ENCODE data around the gene NSUN2. TPM values are rescaled to one million over a fixed set of nuclear protein-coding genes. Genes with fewer than 3 reads are reported as not detected.

NSUN2 gene
- total and polyA plus RNA-seq, 2 of the 4 experiments (the other 2 are of a cell fraction), result 51.1 to 61.1 TPM

- H3K27ac ChIP-seq (ENCODE audit: insufficient read depth, low read length), result no peak overlapping the region
- H4K20me1 ChIP-seq (ENCODE audit: insufficient read depth, low read length), result peaks cover 3% of the 10 kb centered on the region; the same call in 1 of the 2 replicates
- no peak overlapping the region for H3K4me3 ChIP-seq (ENCODE audit: insufficient read depth, low read depth, low read length)
- H3K4me1 ChIP-seq (ENCODE audit: control insufficient read depth, insufficient read depth, low read length), result no peaks in the 10 kb centered on the region
- dilution Hi-C loops (cut with HindIII; ENCODE audit: low sequenced_read_pairs, unreplicated experiment), result no loop called here
- peaks cover 10% of the 10 kb centered on the region in 2 experiments; a peak in 3 of 4 replicates for H3K79me1 ChIP-seq (ENCODE audit: low read depth in 1 of 2, low read length in 2 of 2)
- DNase-seq, result no peak
- TF ChIP-seq MXI1 (IDR thresholded peaks at IDR 0.05; ENCODE audit: borderline replicate concordance, low read depth, low read length), result no peak
- no peak for TF ChIP-seq BHLHE40 (IDR thresholded peaks at IDR 0.05; ENCODE audit: low read depth, low read length)
- no peak for TF ChIP-seq RFX5 (IDR thresholded peaks at IDR 0.05; ENCODE audit: low read depth, low read length)
- TF ChIP-seq RAD21 (IDR thresholded peaks at IDR 0.05; ENCODE audit: low read length), result no peak
- no peak for TF ChIP-seq FOS (IDR thresholded peaks at IDR 0.05; ENCODE audit: low read depth, low read length)
- no peak for TF ChIP-seq RCOR1 (IDR thresholded peaks at IDR 0.05; ENCODE audit: insufficient replicate concordance, low read length)
- TF ChIP-seq CEBPB (IDR thresholded peaks at IDR 0.05; ENCODE audit: low read depth, low read length), result no peak
- TF ChIP-seq POLR2A (IDR thresholded peaks at IDR 0.05; ENCODE audit: low read depth, low read length), result no peak
- intact Hi-C loops (cut with micrococcal nuclease), result loop anchor here (10.0 kb wide), 1 partner anchor 230 kb away; the partner anchor contains the start of gene MED10
- H3K36me3 ChIP-seq (ENCODE audit: control insufficient read depth, insufficient read depth, low read length), result peaks cover 62% of the 10 kb centered on the region
- no peak overlapping the region for H2AFZ ChIP-seq (replicated peaks; ENCODE audit: low read length, poor library complexity)
- H3K4ac ChIP-seq (ENCODE audit: low read depth, low read length), result no peak overlapping the region
- no peak overlapping the region for H3K23ac ChIP-seq (ENCODE audit: low read depth, low read length)
- no peak overlapping the region for H4K5ac ChIP-seq (ENCODE audit: low read depth, low read length)
- H4K91ac ChIP-seq (ENCODE audit: insufficient read depth, low read depth, low read length), result no peak overlapping the region
- no peak overlapping the region for H2BK120ac ChIP-seq (ENCODE audit: low read depth, low read length)
- in situ Hi-C loops (cut with MboI; ENCODE audit: low sequenced_read_pairs), result no loop called here
- H3K9me1 ChIP-seq (ENCODE audit: insufficient read depth, low read length), result no peaks in the 10 kb centered on the region
- H2BK5ac ChIP-seq (ENCODE audit: low read depth, low read length, poor library complexity, severe bottlenecking), result no peak overlapping the region
- ChIA-PET POLR2A (ENCODE audit: unreplicated experiment) (no interaction called here), CTCF (no interaction called here)
- no peak overlapping the region for H3K56ac ChIP-seq (ENCODE audit: extremely low read depth, insufficient read depth, low read length)
- H2BK20ac ChIP-seq (ENCODE audit: low read depth, low read length), result no peak overlapping the region
- no peak overlapping the region for H4K8ac ChIP-seq (ENCODE audit: low read depth in 2 of 2, low read length in 2 of 2)
- H2BK15ac ChIP-seq (ENCODE audit: low read depth, low read length), result no peak overlapping the region
- ATAC-seq (ENCODE audit: low read depth), result no peak
- no peak overlapping the region for H3K9ac ChIP-seq (ENCODE audit: low read depth, low read length)
- no TSS peak for BruUV-seq (replicated peaks)
- WGBS, 2 experiments (ENCODE audit: extremely low coverage in 2 of 2, insufficient read length in 1 of 2), result 100% methylated on average over 4 of the region's 12 CpGs; no CpG with 5 or more reads in 1 of the 2 experiments
- H2AK9ac ChIP-seq (replicated peaks; ENCODE audit: low read depth, low read length, poor library complexity), result no peak overlapping the region
- H3K18ac ChIP-seq (ENCODE audit: low read depth, low read length), result no peak overlapping the region
- H3K9me3 ChIP-seq (ENCODE audit: control insufficient read depth, insufficient read depth, low read length), result no peaks in the 10 kb centered on the region
- H2AK5ac ChIP-seq (ENCODE audit: low read depth, low read length), result no peak overlapping the region
- H3K4me2 ChIP-seq (ENCODE audit: low read depth, low read length), result no peak overlapping the region
- H3K27me3 ChIP-seq (ENCODE audit: control insufficient read depth, insufficient read depth, low read length), result no peaks in the 10 kb centered on the region
- H3K14ac ChIP-seq (replicated peaks; ENCODE audit: low read depth, low read length), result no peak overlapping the region
Measured at GRCh38 chr5:6604946-6605345, 27.9 kb downstream of the NSUN2 start.
